H1 (cell line): ENCODE measurements around the gene MS4A18. TPM values are rescaled to one million over a fixed set of nuclear protein-coding genes. Genes with fewer than 3 reads are reported as not detected.

Experiments
- E2F6 ChIP-seq: IDR thresholded peaks from 2 replicates; pipeline ENCODE4 v1.6.1; 2012; ENCODE audit warnings: inconsistent platforms
- RAD21 ChIP-seq, 2 experiments: IDR thresholded peaks in 1 of 2; conservative IDR thresholded peaks in 1 of 2; 2 replicates each; pipeline ENCODE4 v1.6.1; 2011; ENCODE audit warnings: low read depth in 2 of 2, low read length in 2 of 2, improper control_type of control experiment in 1 of 2, inconsistent platforms in 1 of 2, mild to moderate bottlenecking in 1 of 2, moderate library complexity in 1 of 2
- polyA plus RNA-seq, 7 experiments: library from polyadenylated mRNA; depleted of rRNA in 3 of 7; stranded (reverse) in 5 of 7; unstranded in 2 of 7; fragments of >200 nt in 5 of 7; fragments of 200-250 nt in 2 of 7; gene quantifications; 1 replicate in 5 of 7; 2 replicates in 1 of 7; 4 replicates in 1 of 7; pipeline versions ENCODE4 v1.2.1 to v1.2.3, GENCODE V29; 2011 to 2013; ENCODE audit warnings: missing spikeins in 2 of 7, mixed read lengths in 2 of 7
- total RNA-seq: library from RNA; stranded (reverse); fragmentation: NEBNext Ultra II Directional; extraction: Animal tissue kit (Norgen Biotek cat#: 25700); gene quantifications from 2 replicates; pipeline ENCODE4 v1.2.1, GENCODE V29; 2021

The MS4A18 gene
- total and polyA plus RNA-seq, 2 of the 8 experiments (the other 6 are each of a cell fraction or from before 2014, with no cell fraction given): not detected

- 0 out of 2 replicates have a peak, but pooled peaks have one; percentile 14 for TF ChIP-seq E2F6
- peak; percentile 81 to 86 for TF ChIP-seq RAD21 (IDR thresholded peaks at IDR 0.05 in 1 of 2, conservative IDR thresholded peaks at IDR 0.05 in 1 of 2; ENCODE audit: low read depth in 2 of 2, low read length in 2 of 2)
Measured at GRCh38 chr11:60775420-60775961, 51.0 kb downstream of the MS4A18 start (continued).
